Naive B cell (primary cell): Measurements from ENCODE around the gene GPR152. TPM values are rescaled to one million over a fixed set of nuclear protein-coding genes. Genes with fewer than 3 reads are reported as not detected.

Experiments
- ATAC-seq, 2 donors: fragments of 150-1000 bp; cut with Tn5 transposase; 2 replicates each; pipeline ENCODE4 v1.10.0; 2021; ENCODE audit warnings: low read depth in 2 of 2, mild to moderate bottlenecking in 2 of 2, moderate library complexity in 2 of 2
- DNase-seq: peaks from one replicate; pipeline ENCODE4 v3.0.0; 2022
- H3K27ac Mint-ChIP-seq, 6 donors: one replicate each; pipeline ENCODE4 v1.8.0; 2020 to 2022; ENCODE audit warnings: mild to moderate bottlenecking in 6 of 6, mixed read lengths in 6 of 6, moderate library complexity in 5 of 6, inconsistent platforms in 2 of 6
- H3K27me3 Mint-ChIP-seq, 3 donors: one replicate each; pipeline ENCODE4 v1.8.0; 2021 to 2022; ENCODE audit warnings: mixed read lengths in 3 of 3, mild to moderate bottlenecking in 1 of 3
- H3K36me3 Mint-ChIP-seq, 2 donors: one replicate each; pipeline ENCODE4 v1.8.0; 2020 to 2022; ENCODE audit warnings: mixed read lengths in 2 of 2, inconsistent platforms in 1 of 2, mild to moderate bottlenecking in 1 of 2
- H3K4me1 Mint-ChIP-seq, 3 donors: one replicate each; pipeline ENCODE4 v1.8.0; 2020 to 2022; ENCODE audit warnings: mixed read lengths in 3 of 3, inconsistent platforms in 1 of 3, mild to moderate bottlenecking in 1 of 3, moderate library complexity in 1 of 3
- H3K4me3 Mint-ChIP-seq, 8 donors: one replicate each; pipeline ENCODE4 v1.8.0; 2020 to 2022; ENCODE audit warnings: mild to moderate bottlenecking in 8 of 8, mixed read lengths in 8 of 8, moderate library complexity in 8 of 8, inconsistent platforms in 2 of 8
- H3K9me3 Mint-ChIP-seq, 7 donors: one replicate each; pipeline ENCODE4 v1.8.0; 2020 to 2022; ENCODE audit warnings: mixed read lengths in 7 of 7, mild to moderate bottlenecking in 5 of 7, inconsistent platforms in 2 of 7, moderate library complexity in 1 of 7
- polyA plus RNA-seq, 6 donors: library from polyadenylated mRNA; unstranded; fragments of 300-500 nt; fragmentation: Illumina TruSeq; gene quantifications; one replicate each; pipeline ENCODE4 v1.2.3, GENCODE V29; 2021; ENCODE audit warnings: low read depth in 6 of 6

Gene GPR152
- polyA plus RNA-seq, 6 donors from 2014 or later: 1.1 to 2.5 (median 1.7) TPM; not detected in 1

GRCh38 chr11:67401495-67402191 lies 50.9 kb downstream of the GPR152 start, which contains the start of gene PPP1CA:
Gene PPP1CA (minus strand): TSS chr11:67401858. CDS start chr11:67401782, 76 bp downstream.
- Mint-ChIP-seq H3K4me3 (peak within 1 kb of the TSS; percentile 87 to 98 (median 94)), H3K27me3 (no peaks in the 10 kb centered on the region)
- peak; percentile 73 to 75 for ATAC-seq

More at GRCh38 chr11:67401495-67402191, 50.9 kb downstream of the GPR152 start, which contains the start of gene PPP1CA:
- Mint-ChIP-seq H3K4me1 (peaks cover 33 to 78% (median 57%) of the 10 kb centered on the region in 3 donors), H3K27ac (peak within 1 kb of the TSS; percentile 79 to 96 (median 91)), H3K36me3 (peaks cover 4 to 15% of the 10 kb centered on the region in 2 donors), H3K9me3 (no peaks in the 10 kb centered on the region)
- DNase-seq: peak; percentile 91

Other genes with a start within 250 kb of the GPR152 start
- 10 to 100 TPM; 17.9 to 63.4 (median 31.7) TPM for gene GRK2, start 186.3 kb downstream of the GPR152 start, polyA plus RNA-seq
- 10 to 100 TPM in 2 of 6 donors, 1 to 10 TPM in 4; 3.5 to 18.4 (median 8.4) TPM for gene ANKRD13D, start 163.4 kb downstream of the GPR152 start, polyA plus RNA-seq
- under 1 TPM in 1 of 6 donors, not detected in 5; 0.18 TPM for gene SSH3, start 149.2 kb downstream of the GPR152 start, polyA plus RNA-seq
- 100 to 1,000 TPM; 340 to 535 (median 458) TPM for gene POLD4, start 99.2 kb downstream of the GPR152 start, polyA plus RNA-seq
- gene CLCF1, start 79.1 kb downstream of the GPR152 start, polyA plus RNA-seq: 10 to 100 TPM in 1 of 6 donors, 1 to 10 TPM in 5; 5.3 to 10.4 (median 7.7) TPM
- 10 to 100 TPM in 4 of 6 donors, 1 to 10 TPM in 2; 6.7 to 17.5 (median 11.0) TPM for gene RAD9A, start 60.7 kb downstream of the GPR152 start, polyA plus RNA-seq
- 100 to 1,000 TPM; 492 to 795 (median 530) TPM for gene PPP1CA, start 50.9 kb downstream of the GPR152 start, polyA plus RNA-seq
- gene TBC1D10C, start 48.6 kb downstream of the GPR152 start, polyA plus RNA-seq: 100 to 1,000 TPM; 190 to 304 (median 239) TPM
- 1 to 10 TPM in 5 of 6 donors, under 1 TPM in 1; 0.80 to 2.9 (median 1.7) TPM for gene CARNS1, start 37.1 kb downstream of the GPR152 start, polyA plus RNA-seq
- gene RPS6KB2, start 24.2 kb downstream of the GPR152 start, polyA plus RNA-seq: 10 to 100 TPM; 37.9 to 54.7 (median 50.0) TPM
- gene PTPRCAP, start 15.0 kb downstream of the GPR152 start, polyA plus RNA-seq: 1,000 to 10,000 TPM in 3 of 6 donors, 100 to 1,000 TPM in 3; 953 to 1,146 (median 1,009) TPM
- gene CORO1B, start 9.3 kb downstream of the GPR152 start, polyA plus RNA-seq: 1 to 10 TPM; 6.5 to 9.9 (median 8.7) TPM
- 1 to 10 TPM in 5 of 6 donors, not detected in 1; 1.5 to 6.8 (median 2.1) TPM for gene CABP4, start 2.6 kb upstream of the GPR152 start, polyA plus RNA-seq
- 100 to 1,000 TPM; 183 to 250 (median 221) TPM for gene TMEM134, start 16.5 kb upstream of the GPR152 start, polyA plus RNA-seq
- gene AIP, start 30.3 kb upstream of the GPR152 start, polyA plus RNA-seq: 100 to 1,000 TPM in 4 of 6 donors, 10 to 100 TPM in 2; 86.8 to 149 (median 120) TPM
- gene PITPNM1, start 52.6 kb upstream of the GPR152 start, polyA plus RNA-seq: 10 to 100 TPM; 10.9 to 34.9 (median 14.5) TPM
- gene CDK2AP2, start 55.4 kb upstream of the GPR152 start, polyA plus RNA-seq: 100 to 1,000 TPM in 5 of 6 donors, 10 to 100 TPM in 1; 87.4 to 161 (median 111) TPM
- not detected for gene CABP2, start 70.7 kb upstream of the GPR152 start, polyA plus RNA-seq
- gene GSTP1, start 131.1 kb upstream of the GPR152 start, polyA plus RNA-seq: 100 to 1,000 TPM; 225 to 406 (median 317) TPM
- 100 to 1,000 TPM; 110 to 165 (median 124) TPM for gene NDUFV1, start 154.2 kb upstream of the GPR152 start, polyA plus RNA-seq
- gene NUDT8, start 177.2 kb upstream of the GPR152 start, polyA plus RNA-seq: 10 to 100 TPM in 3 of 6 donors, 1 to 10 TPM in 3; 2.9 to 15.3 (median 10.0) TPM
- gene TBX10, start 187.0 kb upstream of the GPR152 start, polyA plus RNA-seq: not detected
- gene ACY3, start 198.0 kb upstream of the GPR152 start, polyA plus RNA-seq: 1 to 10 TPM in 5 of 6 donors, under 1 TPM in 1; 0.80 to 6.6 (median 2.5) TPM
- 1 to 10 TPM in 2 of 6 donors, under 1 TPM in 1, not detected in 3; 0.30 to 2.4 (median 1.1) TPM for gene ALDH3B2, start 221.9 kb upstream of the GPR152 start, polyA plus RNA-seq